HCT116 (cell line): ENCODE data around the gene PSENEN. TPM values are rescaled to one million over a fixed set of nuclear protein-coding genes. Genes with fewer than 3 reads are reported as not detected.

Experiments used
- ATAC-seq: fragments of 200-7000 bp; cut with Tn5 transposase; 2 replicates; pipeline ENCODE4 v1.9.1; 2020; ENCODE audit warnings: mild to moderate bottlenecking, moderate library complexity
- BruUV-seq: library from RNA; stranded (reverse); fragments of 400-500 nt; replicated peaks from 2 replicates; lab custom pipeline; 2021; lab: Mats Ljungman, UMichigan
- CTCF ChIA-PET: fragments of 300-600 bp; sonication (Branson Sonifier 250); formaldehyde crosslinking; loops from one replicate; lab custom pipeline; 2021; ENCODE audit warnings: antibody characterized with exemption; lab: Charles Lee
- POLR2A ChIA-PET: fragments of 300-600, 350-600 bp; sonication (Branson Sonifier 250); formaldehyde crosslinking; loops from one replicate; lab custom pipeline; 2021; ENCODE audit warnings: antibody characterized with exemption; lab: Charles Lee
- RAD21 ChIA-PET, 2 experiments: fragments of 300-600 bp; sonication (Branson Sonifier 250); formaldehyde crosslinking; loops; one replicate each; lab custom pipeline; 2023; ENCODE audit warnings: low total read pairs in 2 of 2; ENCODE audit not compliant: uncharacterized antibody in 2 of 2, unreplicated experiment in 2 of 2, low non-redundant PET in 1 of 2; lab: Charles Lee
- DNase-seq: peaks from one replicate; pipeline ENCODE4 v3.0.0-alpha.2; 2010; ENCODE audit warnings: low read depth, low spot score
- H2AFZ ChIP-seq: fragments of 200-600 bp; shearing (Covaris generic), sonication (generic); 2 replicates; pipeline ENCODE4 v1.6.1; 2017; ENCODE audit warnings: low read depth, mixed run types, mixed read lengths, antibody characterized with exemption, low read length; ENCODE audit not compliant: poor library complexity, severe bottlenecking
- H3K27ac ChIP-seq: 2 replicates; pipeline ENCODE4 v1.5.1; 2012; ENCODE audit warnings: low read depth, low read length
- H3K27me3 ChIP-seq: fragments of 200-600 bp; sonication (generic); 2 replicates; pipeline ENCODE4 v1.6.1; 2016; ENCODE audit warnings: mixed run types, low read length, mixed read lengths; ENCODE audit not compliant: insufficient read depth
- H3K36me3 ChIP-seq, 2 experiments: fragments of 200-500 bp in 1 of 2; fragments of 200-600 bp in 1 of 2; sonication (Bioruptor generic) in 1 of 2; sonication (generic) in 1 of 2; 2 replicates each; pipeline versions ENCODE4 v1.5.1 to v1.6.1; 2014 to 2016; ENCODE audit warnings: low read length in 2 of 2, inconsistent platforms in 1 of 2, mixed read lengths in 1 of 2, mixed run types in 1 of 2; ENCODE audit not compliant: insufficient read depth in 2 of 2, control insufficient read depth in 1 of 2
- H3K4me1 ChIP-seq, 2 experiments: fragments of 200-600 bp in 1 of 2; sonication (generic) in 1 of 2; 2 replicates each; pipeline versions ENCODE4 v1.5.1 to v1.6.1; 2012 to 2017; ENCODE audit warnings: low read length in 2 of 2, inconsistent platforms in 1 of 2, mild to moderate bottlenecking in 1 of 2, mixed read lengths in 1 of 2, mixed run types in 1 of 2, moderate library complexity in 1 of 2; ENCODE audit not compliant: insufficient read depth in 2 of 2, control insufficient read depth in 1 of 2
- H3K4me2 ChIP-seq: fragments of 200-600 bp; sonication (generic); 2 replicates; pipeline ENCODE4 v1.6.1; 2017; ENCODE audit warnings: mixed run types, low read length, mixed read lengths
- H3K4me3 ChIP-seq, 2 experiments: fragments of 200-600 bp in 1 of 2; sonication (generic) in 1 of 2; replicated peaks in 1 of 2; 2 replicates each; pipeline ENCODE4 v1.5.1; 2011 to 2016; ENCODE audit warnings: low read length in 2 of 2, control low read depth in 1 of 2, low read depth in 1 of 2, mild to moderate bottlenecking in 1 of 2, mixed read lengths in 1 of 2, mixed run types in 1 of 2
- H3K79me2 ChIP-seq: fragments of 200-600 bp; sonication (generic); 2 replicates; pipeline ENCODE4 v1.6.1; 2017; ENCODE audit warnings: mild to moderate bottlenecking, mixed run types, low read length, moderate library complexity, mixed read lengths; ENCODE audit not compliant: insufficient read depth
- H3K9ac ChIP-seq: fragments of 200-600 bp; sonication (generic); 2 replicates; pipeline ENCODE4 v1.6.1; 2016; ENCODE audit warnings: low read length, mixed read lengths
- H3K9me2 ChIP-seq: fragments of 200-600 bp; sonication (generic), shearing (Covaris generic); 2 replicates; pipeline ENCODE4 v1.6.1; 2017; ENCODE audit warnings: mixed run types, mild to moderate bottlenecking, moderate library complexity; ENCODE audit not compliant: insufficient read depth
- H3K9me3 ChIP-seq, 2 experiments: fragments of 200-500 bp in 1 of 2; fragments of 200-600 bp in 1 of 2; sonication (Bioruptor generic) in 1 of 2; sonication (generic) in 1 of 2; 2 replicates each; pipeline ENCODE4 v1.6.1; 2014 to 2017; ENCODE audit warnings: low read length in 2 of 2, mixed read lengths in 2 of 2, inconsistent platforms in 1 of 2, low read depth in 1 of 2, mild to moderate bottlenecking in 1 of 2, mixed run types in 1 of 2, moderate library complexity in 1 of 2; ENCODE audit not compliant: control insufficient read depth in 1 of 2, insufficient read depth in 1 of 2
- H4K20me1 ChIP-seq: fragments of 200-600 bp; sonication (generic), shearing (Covaris generic); 2 replicates; pipeline ENCODE4 v1.6.1; 2017; ENCODE audit warnings: mixed run types, mild to moderate bottlenecking, moderate library complexity; ENCODE audit not compliant: insufficient read depth
- EGR1 ChIP-seq: IDR thresholded peaks from 2 replicates; pipeline ENCODE4 v1.6.1; 2012; ENCODE audit warnings: low read depth
- ELF1 ChIP-seq: IDR thresholded peaks from 2 replicates; pipeline ENCODE4 v1.6.1; 2012; ENCODE audit warnings: low read depth, borderline replicate concordance
- FOSL1 ChIP-seq: IDR thresholded peaks from 2 replicates; pipeline ENCODE4 v1.6.1; 2012; ENCODE audit warnings: low read depth
- POLR2A ChIP-seq: IDR thresholded peaks from 2 replicates; pipeline ENCODE4 v1.7.0; 2011; ENCODE audit warnings: borderline replicate concordance; ENCODE audit not compliant: insufficient read depth, insufficient read length; ENCODE audit errors: extremely low read depth
- SP1 ChIP-seq: IDR thresholded peaks from 2 replicates; pipeline ENCODE4 v1.6.1; 2012; ENCODE audit warnings: low read depth
- SRF ChIP-seq: IDR thresholded peaks from 2 replicates; pipeline ENCODE4 v1.6.1; 2012; ENCODE audit warnings: low read depth
- TCF7L2 ChIP-seq: IDR thresholded peaks from 2 replicates; pipeline ENCODE4 v1.7.0; 2011; ENCODE audit warnings: borderline replicate concordance, inconsistent platforms; ENCODE audit not compliant: insufficient read depth, insufficient read length; ENCODE audit errors: extremely low read depth
- ZFX ChIP-seq: fragments of 450-650 bp; IDR thresholded peaks from 2 replicates; pipeline ENCODE4 v1.6.1; 2017
- ZNF274 ChIP-seq: fragments of 200-500 bp; sonication (Bioruptor generic); IDR thresholded peaks from 2 replicates; pipeline ENCODE4 v1.6.1; 2014; ENCODE audit warnings: mild to moderate bottlenecking, low read depth, low read length, inconsistent platforms
- intact Hi-C: fragments of 100-400 bp; cut with micrococcal nuclease; formaldehyde crosslinking; loops from 2 replicates; pipeline ENCODE4 v1.10.0; 2022
- total RNA-seq: library from RNA; stranded (reverse); gene quantifications from one replicate; pipeline ENCODE4 v1.2.1, GENCODE V29; 2021; ENCODE audit not compliant: unreplicated experiment
- TF ChIP-seq, protein P1 (sequence below), 3 experiments: fragments of 200-600 bp in 1 of 3; sonication (generic) in 1 of 3; IDR thresholded peaks in 2 of 3; conservative IDR thresholded peaks in 1 of 3; 2 replicates each; pipeline ENCODE4 v1.5.1; 2012 to 2017; ENCODE audit warnings: low read depth in 2 of 3, low read length in 2 of 3, antibody characterized with exemption in 1 of 3, borderline replicate concordance in 1 of 3, control low read depth in 1 of 3, mild to moderate bottlenecking in 1 of 3, mixed read lengths in 1 of 3, mixed run types in 1 of 3, moderate library complexity in 1 of 3; ENCODE audit not compliant: insufficient read depth in 1 of 3
- TF ChIP-seq, protein P2 (sequence below): IDR thresholded peaks from 2 replicates; pipeline ENCODE4 v1.6.1; 2012
- TF ChIP-seq, protein P3 (sequence below): IDR thresholded peaks from 2 replicates; pipeline ENCODE4 v1.6.1; 2012; ENCODE audit warnings: low read depth

The PSENEN gene
- total RNA-seq, 1 experiment from 2014 or later = 55.3 TPM

DNA sequence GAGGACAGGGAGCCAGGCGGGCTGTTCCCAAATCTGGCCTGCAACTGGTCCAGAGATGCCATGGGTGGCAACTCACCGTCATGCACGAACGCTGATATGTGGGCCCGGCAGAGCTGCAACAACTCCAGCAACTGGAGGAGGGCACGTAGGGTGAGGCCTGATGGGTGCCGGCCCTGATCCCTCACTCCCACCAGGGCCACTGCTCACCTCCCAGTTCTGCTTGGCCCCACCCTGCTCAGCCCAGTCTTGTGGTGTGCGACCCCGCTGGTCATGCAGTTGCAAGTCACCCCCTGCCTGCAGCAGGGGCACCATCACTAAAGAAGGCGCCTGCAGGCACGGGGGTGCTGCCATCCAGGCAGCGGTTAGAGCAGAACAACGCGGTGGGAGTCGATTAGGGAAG, 46.9 kb downstream of the PSENEN start:
- ChIA-PET CTCF (no interaction called here), POLR2A (no interaction called here), RAD21 (no interaction called here)
- Histone ChIP-seq H3K27me3 (no peaks in the 10 kb centered on the region), H3K4me1 (peaks cover 0 to 5% of the 10 kb centered on the region in 2 experiments; a peak in 2 of 4 replicates), H4K20me1 (no peaks in the 10 kb centered on the region), H3K27ac (no peak overlapping the region), H3K4me3 (no peak overlapping the region), H2AFZ (no peak overlapping the region), H3K9me2 (no peaks in the 10 kb centered on the region), H3K36me3 (no peaks in the 10 kb centered on the region), H3K79me2 (no peaks in the 10 kb centered on the region), H3K4me2 (no peak overlapping the region), H3K9me3 (no peaks in the 10 kb centered on the region), H3K9ac (no peak overlapping the region)
- DNase-seq = no peak
- intact Hi-C loops = no loop called here
- no peak for ATAC-seq
- BruUV-seq = no TSS peak
- TF ChIP-seq ELF1 (no peak), TCF7L2 (no peak), EGR1 (no peak), ZNF274 (no peak), SRF (no peak), ZFX (no peak)
- TF ChIP-seq, protein P1, sequence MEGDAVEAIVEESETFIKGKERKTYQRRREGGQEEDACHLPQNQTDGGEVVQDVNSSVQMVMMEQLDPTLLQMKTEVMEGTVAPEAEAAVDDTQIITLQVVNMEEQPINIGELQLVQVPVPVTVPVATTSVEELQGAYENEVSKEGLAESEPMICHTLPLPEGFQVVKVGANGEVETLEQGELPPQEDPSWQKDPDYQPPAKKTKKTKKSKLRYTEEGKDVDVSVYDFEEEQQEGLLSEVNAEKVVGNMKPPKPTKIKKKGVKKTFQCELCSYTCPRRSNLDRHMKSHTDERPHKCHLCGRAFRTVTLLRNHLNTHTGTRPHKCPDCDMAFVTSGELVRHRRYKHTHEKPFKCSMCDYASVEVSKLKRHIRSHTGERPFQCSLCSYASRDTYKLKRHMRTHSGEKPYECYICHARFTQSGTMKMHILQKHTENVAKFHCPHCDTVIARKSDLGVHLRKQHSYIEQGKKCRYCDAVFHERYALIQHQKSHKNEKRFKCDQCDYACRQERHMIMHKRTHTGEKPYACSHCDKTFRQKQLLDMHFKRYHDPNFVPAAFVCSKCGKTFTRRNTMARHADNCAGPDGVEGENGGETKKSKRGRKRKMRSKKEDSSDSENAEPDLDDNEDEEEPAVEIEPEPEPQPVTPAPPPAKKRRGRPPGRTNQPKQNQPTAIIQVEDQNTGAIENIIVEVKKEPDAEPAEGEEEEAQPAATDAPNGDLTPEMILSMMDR (IDR thresholded peaks at IDR 0.05 in 2 of 3, conservative IDR thresholded peaks at IDR 0.05 in 1 of 3; ENCODE audit: borderline replicate concordance in 1 of 3, insufficient read depth in 1 of 3, low read depth in 2 of 3, low read length in 2 of 3) = no peak

DNA sequence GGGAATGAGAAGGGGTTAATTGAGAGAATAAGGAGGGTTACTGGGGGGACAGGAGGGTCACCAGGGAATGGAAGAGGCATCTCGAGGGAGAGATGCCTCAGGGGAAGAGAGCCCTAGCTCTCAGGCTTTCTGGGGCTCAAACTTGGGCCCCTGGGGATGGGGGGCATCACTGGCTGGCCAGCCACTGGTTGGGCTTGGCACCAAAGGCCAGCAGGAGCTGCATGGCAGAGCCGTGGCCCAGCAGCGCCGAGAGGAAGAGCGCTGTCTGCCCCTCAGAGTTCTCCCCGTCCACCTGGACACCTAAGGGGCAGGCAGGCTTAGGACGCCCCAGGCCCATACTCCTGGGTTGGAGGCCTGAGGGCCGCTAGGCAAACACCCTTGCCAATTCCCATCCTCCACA, 47.4 kb downstream of the PSENEN start:
- no peaks in the 10 kb centered on the region for H4K20me1 ChIP-seq
- no peak overlapping the region for H2AFZ ChIP-seq
- ATAC-seq (no peak), DNase-seq (no peak)
- no TSS peak for BruUV-seq
- H3K9me2 ChIP-seq = no peaks in the 10 kb centered on the region
- ChIA-PET POLR2A (no interaction called here), RAD21 (no interaction called here), CTCF (no interaction called here)
- intact Hi-C loops = no loop called here
- H3K27ac ChIP-seq = no peak overlapping the region
- no peaks in the 10 kb centered on the region for H3K36me3 ChIP-seq
- H3K4me1 ChIP-seq = peaks cover 0 to 5% of the 10 kb centered on the region in 2 experiments; a peak in 2 of 4 replicates
- H3K4me3 ChIP-seq = no peak overlapping the region
- H3K27me3 ChIP-seq = no peaks in the 10 kb centered on the region
- no peaks in the 10 kb centered on the region for H3K9me3 ChIP-seq
- H3K9ac ChIP-seq = no peak overlapping the region
- peak overlapping the region; percentile 35; the same call in 1 of the 2 replicates for H3K4me2 ChIP-seq
- no peaks in the 10 kb centered on the region for H3K79me2 ChIP-seq
- no peak for TF ChIP-seq POLR2A
- TF ChIP-seq FOSL1 = no peak
- TF ChIP-seq EGR1 = no peak
- TF ChIP-seq TCF7L2 = no peak
- TF ChIP-seq, protein P2, sequence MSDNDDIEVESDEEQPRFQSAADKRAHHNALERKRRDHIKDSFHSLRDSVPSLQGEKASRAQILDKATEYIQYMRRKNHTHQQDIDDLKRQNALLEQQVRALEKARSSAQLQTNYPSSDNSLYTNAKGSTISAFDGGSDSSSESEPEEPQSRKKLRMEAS = no peak
- TF ChIP-seq, protein P3, sequence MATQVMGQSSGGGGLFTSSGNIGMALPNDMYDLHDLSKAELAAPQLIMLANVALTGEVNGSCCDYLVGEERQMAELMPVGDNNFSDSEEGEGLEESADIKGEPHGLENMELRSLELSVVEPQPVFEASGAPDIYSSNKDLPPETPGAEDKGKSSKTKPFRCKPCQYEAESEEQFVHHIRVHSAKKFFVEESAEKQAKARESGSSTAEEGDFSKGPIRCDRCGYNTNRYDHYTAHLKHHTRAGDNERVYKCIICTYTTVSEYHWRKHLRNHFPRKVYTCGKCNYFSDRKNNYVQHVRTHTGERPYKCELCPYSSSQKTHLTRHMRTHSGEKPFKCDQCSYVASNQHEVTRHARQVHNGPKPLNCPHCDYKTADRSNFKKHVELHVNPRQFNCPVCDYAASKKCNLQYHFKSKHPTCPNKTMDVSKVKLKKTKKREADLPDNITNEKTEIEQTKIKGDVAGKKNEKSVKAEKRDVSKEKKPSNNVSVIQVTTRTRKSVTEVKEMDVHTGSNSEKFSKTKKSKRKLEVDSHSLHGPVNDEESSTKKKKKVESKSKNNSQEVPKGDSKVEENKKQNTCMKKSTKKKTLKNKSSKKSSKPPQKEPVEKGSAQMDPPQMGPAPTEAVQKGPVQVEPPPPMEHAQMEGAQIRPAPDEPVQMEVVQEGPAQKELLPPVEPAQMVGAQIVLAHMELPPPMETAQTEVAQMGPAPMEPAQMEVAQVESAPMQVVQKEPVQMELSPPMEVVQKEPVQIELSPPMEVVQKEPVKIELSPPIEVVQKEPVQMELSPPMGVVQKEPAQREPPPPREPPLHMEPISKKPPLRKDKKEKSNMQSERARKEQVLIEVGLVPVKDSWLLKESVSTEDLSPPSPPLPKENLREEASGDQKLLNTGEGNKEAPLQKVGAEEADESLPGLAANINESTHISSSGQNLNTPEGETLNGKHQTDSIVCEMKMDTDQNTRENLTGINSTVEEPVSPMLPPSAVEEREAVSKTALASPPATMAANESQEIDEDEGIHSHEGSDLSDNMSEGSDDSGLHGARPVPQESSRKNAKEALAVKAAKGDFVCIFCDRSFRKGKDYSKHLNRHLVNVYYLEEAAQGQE = no peak
- no peak for TF ChIP-seq ZNF274
- TF ChIP-seq, protein P1 (IDR thresholded peaks at IDR 0.05 in 2 of 3, conservative IDR thresholded peaks at IDR 0.05 in 1 of 3; ENCODE audit: borderline replicate concordance in 1 of 3, insufficient read depth in 1 of 3, low read depth in 2 of 3, low read length in 2 of 3) = no peak
- TF ChIP-seq SP1 = no peak
